ENCODE results near the gene TRAPPC14. TPM values are rescaled to one million over a fixed set of nuclear protein-coding genes. Genes with fewer than 3 reads are reported as not detected.

TRAPPC14 gene
- total and polyA plus RNA-seq, 2 of the 13 experiments (the other 11 are each of a cell fraction or from before 2014, with no cell fraction given) = 4.7 to 9.6 TPM

- TF ChIP-seq REST (IDR thresholded peaks at IDR 0.05; ENCODE audit: borderline replicate concordance in 1 of 2, low read depth in 1 of 2, low read length in 2 of 2) (peak in 1 of 2 experiments; percentile 22; a peak in 1 of 4 replicates), TOPORS (CRISPR knock-in tag; IDR thresholded peaks at IDR 0.05) (0 out of 2 replicates have a peak, but pooled peaks have one; percentile 33), USF2 (IDR thresholded peaks at IDR 0.05; ENCODE audit: low read depth, low read length) (no peak), USF2 (CRISPR knock-in tag; IDR thresholded peaks at IDR 0.05; ENCODE audit: borderline replicate concordance) (no peak; the same call in 1 of the 2 replicates), ZBTB40 (IDR thresholded peaks at IDR 0.05) (no peak), ZBTB40 (CRISPR knock-in tag; IDR thresholded peaks at IDR 0.05) (peak; percentile 17), GABPB1 (CRISPR knock-in tag; IDR thresholded peaks at IDR 0.05) (peak; percentile 56), ZNF160 (CRISPR knock-in tag; IDR thresholded peaks at IDR 0.05) (peak; percentile 42; the same call in 1 of the 2 replicates), ZNF550 (CRISPR knock-in tag; IDR thresholded peaks at IDR 0.05; ENCODE audit: borderline replicate concordance) (0 out of 2 replicates have a peak, but pooled peaks have one; percentile 22), NCOA1 (CRISPR knock-in tag; IDR thresholded peaks at IDR 0.05) (no peak; the same call in 1 of the 2 replicates), PITX1 (CRISPR knock-in tag; IDR thresholded peaks at IDR 0.05) (peak; percentile 51; the same call in 1 of the 2 replicates), HOXA5 (CRISPR knock-in tag; IDR thresholded peaks at IDR 0.05) (peak; percentile 67; the same call in 1 of the 2 replicates)
These were observed 31.3 kb downstream of the TRAPPC14 start, which contains the start of gene MBLAC1 (continued) for GRCh38 chr7:100126931-100127865.

Measured in HepG2 (cell line).